MV-4-11 (cell line): ENCODE measurements around the gene CCAR1.
"Not testable (repeated sequence)": the region's sequence is repeated elsewhere in the genome, so short reads cannot be mapped to it uniquely, and the experiment has no call there.

Source experiments
- DNase-seq: peaks from one replicate; lab custom pipeline; 2025; lab: John Stamatoyannopoulos, UW

CCAR1 gene, protein sequence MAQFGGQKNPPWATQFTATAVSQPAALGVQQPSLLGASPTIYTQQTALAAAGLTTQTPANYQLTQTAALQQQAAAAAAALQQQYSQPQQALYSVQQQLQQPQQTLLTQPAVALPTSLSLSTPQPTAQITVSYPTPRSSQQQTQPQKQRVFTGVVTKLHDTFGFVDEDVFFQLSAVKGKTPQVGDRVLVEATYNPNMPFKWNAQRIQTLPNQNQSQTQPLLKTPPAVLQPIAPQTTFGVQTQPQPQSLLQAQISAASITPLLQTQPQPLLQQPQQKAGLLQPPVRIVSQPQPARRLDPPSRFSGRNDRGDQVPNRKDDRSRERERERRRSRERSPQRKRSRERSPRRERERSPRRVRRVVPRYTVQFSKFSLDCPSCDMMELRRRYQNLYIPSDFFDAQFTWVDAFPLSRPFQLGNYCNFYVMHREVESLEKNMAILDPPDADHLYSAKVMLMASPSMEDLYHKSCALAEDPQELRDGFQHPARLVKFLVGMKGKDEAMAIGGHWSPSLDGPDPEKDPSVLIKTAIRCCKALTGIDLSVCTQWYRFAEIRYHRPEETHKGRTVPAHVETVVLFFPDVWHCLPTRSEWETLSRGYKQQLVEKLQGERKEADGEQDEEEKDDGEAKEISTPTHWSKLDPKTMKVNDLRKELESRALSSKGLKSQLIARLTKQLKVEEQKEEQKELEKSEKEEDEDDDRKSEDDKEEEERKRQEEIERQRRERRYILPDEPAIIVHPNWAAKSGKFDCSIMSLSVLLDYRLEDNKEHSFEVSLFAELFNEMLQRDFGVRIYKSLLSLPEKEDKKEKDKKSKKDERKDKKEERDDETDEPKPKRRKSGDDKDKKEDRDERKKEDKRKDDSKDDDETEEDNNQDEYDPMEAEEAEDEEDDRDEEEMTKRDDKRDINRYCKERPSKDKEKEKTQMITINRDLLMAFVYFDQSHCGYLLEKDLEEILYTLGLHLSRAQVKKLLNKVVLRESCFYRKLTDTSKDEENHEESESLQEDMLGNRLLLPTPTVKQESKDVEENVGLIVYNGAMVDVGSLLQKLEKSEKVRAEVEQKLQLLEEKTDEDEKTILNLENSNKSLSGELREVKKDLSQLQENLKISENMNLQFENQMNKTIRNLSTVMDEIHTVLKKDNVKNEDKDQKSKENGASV

DNA sequence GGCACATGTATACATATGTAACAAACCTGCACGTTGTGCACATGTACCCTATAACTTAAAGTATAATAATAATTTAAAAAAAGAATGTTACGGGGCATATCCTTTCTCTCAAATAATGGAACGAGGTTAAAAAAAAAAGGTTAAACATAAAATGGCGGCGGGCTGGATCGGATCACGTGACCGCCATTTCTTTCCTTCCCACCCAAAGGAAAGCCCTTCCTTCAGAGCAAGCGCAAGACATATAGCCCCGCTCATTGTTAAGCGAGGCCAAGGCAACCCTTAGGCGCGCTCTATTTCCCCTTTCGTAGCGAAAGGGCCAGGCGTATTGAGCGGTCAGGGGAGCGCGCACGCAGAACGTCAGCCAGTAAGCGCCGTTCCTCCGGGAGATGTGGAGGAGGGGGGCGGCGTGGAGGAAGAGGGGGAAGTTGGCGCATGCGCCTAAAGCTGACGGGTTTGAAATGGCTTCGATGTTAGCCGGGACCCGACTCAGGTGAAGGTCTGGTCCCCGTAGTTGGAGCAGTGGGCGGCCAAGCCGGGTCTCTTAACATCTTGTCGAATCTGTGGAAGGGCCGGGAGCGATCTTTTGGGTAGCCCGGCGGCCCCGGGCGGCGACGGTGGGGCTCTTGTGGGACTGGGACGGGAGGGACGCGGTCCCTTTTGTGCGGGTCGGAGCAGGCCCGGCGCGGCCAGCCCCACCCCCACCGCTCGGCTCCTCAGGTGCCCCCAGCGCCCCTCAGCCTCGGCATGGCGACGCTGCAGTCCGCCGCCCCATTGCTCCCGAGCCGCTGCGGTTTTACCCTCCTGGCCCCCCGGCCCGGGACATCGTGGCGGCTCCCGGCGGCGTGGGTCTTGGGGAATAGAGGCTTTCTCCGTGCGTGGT, at the start of gene CCAR1:
TSS of gene CCAR1 (plus strand) at position 447 of the 880 bp plus-strand sequence. CDS start 1,266 bp downstream, outside the sequence.
- peak; percentile 99 for DNase-seq

DNA sequence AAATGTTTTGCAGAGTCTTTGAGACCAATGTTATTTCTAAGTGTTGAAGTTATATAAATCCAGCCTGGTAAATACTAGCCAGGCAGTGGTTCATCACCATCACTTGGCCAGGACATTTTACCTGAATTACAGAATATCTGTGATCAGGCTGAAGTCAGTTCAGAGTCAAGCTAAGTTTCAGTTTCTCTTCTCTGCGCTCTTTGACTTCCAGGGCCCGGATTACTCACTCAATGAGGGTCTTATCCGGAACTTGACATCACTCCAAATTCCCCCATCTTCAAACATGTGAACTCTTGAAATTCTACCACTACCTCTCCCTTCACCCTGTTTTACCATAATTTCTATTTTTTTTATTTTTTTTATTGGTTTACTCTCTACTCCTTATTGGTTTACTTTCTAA, 36.6 kb upstream of the CCAR1 start:
- no peak for DNase-seq

DNA sequence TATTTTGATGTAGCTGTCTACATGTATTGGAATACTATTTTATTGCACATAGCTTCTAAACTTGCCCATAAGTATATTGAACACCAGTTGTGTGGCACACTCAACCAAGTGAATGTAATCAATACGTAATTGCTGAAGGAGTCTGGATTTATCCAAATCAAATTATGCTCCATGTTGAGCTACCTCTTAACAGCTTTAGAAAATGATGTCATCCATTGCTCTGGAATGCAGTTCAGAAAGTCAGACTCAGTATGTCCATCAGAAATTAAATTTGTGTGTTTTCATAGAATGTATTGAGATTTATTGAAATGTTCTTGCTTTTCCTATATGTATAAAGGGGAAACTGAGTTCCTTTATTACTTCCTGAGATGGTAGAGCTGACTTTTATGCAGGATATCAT, 25.0 kb upstream of the CCAR1 start:
- no peak for DNase-seq

DNA sequence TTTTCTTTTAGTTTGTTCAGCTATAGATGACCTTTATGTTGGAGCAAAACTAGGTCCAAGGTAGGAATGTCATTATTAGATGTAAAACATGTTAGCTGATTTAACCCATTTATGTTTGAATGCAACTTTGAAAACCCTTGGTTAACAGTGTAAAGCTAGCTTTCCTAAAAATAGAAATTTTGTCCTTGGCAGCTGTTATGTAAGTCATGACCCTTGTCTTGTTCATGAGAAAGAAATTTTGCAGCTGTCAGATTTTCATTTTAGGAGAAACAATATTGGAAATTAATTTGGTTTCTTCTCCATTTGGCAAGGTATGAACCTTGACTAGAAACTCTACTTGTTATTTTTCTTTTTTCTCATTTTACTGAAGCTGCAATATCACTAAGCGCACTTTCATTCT, 23.9 kb upstream of the CCAR1 start:
- DNase-seq: no peak

DNA sequence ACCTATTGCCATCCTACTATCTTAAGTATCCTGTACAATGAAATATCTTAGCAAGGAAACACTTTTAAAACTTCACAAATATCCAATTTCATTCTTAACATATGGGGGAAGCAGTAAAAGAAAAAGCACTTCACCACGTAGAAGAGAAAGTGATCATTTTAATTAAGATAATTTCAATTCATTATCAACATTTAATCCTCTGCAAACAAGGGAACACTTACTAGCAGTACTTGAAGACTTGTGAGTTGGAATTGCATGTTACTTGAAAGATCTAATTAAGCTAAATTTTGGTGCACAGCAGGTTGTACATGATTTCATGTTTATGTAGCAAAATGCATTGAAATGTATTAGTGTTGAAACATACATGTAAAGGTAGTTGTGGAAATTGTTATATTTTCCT, 20.8 kb upstream of the CCAR1 start:
- DNase-seq: no peak

DNA sequence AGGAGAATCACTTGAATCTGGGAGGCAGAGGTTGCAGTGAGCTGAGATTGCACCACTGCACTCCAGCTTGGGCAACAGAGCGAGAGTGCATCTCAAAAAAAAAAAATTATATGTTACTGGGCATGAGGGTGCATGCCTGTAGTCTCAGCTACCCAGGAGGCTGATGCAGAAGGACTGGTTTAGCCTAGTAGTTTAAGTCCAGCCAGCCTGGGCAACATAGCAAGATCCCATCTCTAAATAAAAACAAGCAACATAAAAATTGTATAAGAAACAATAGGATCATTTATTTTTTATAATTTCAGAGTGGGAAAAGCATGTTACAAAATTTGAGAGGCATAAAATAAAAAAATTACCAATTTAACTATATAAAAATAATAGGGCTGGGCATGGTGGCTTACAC, 15.5 kb upstream of the CCAR1 start:
- no peak for DNase-seq

DNA sequence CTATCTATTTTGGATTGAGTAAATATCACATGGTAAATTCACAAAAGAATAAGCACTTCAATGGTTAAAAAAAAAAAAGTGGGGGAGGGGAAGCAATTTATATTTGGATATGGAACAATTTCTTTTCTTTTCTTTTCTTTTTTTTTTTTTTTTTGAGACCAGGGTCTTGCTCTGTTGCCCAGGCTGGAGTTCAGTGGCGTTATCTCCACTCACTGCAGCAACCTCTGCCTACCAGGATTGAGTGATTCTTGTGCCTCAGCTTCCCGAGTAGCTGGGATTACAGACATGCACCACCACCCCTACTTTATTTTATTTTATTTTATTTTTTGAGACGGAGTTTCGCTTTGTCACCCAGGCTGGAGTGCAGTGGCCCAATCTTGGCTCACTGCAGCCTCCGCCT, 12.1 kb upstream of the CCAR1 start:
- DNase-seq: not testable (repeated sequence)

DNA sequence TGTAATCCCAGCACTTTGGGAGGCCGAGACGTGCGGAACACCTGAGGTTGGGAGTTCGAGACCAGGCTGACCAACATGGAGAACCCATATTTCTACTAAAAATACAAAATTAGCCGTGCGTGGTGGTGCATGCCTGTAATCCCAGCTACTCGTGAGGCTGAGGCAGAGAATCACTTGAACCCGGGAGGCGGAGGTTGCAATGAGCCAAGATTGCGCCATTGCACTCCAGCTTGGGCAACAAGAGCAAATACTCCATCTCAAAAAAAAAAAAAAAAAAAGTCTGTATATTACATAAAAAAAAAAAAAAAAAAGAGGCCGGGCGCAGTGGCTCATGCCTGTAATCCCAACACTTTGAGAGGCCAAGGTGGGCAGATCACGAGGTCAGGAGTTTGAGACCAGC, 8.0 kb upstream of the CCAR1 start:
- DNase-seq: not testable (repeated sequence)

DNA sequence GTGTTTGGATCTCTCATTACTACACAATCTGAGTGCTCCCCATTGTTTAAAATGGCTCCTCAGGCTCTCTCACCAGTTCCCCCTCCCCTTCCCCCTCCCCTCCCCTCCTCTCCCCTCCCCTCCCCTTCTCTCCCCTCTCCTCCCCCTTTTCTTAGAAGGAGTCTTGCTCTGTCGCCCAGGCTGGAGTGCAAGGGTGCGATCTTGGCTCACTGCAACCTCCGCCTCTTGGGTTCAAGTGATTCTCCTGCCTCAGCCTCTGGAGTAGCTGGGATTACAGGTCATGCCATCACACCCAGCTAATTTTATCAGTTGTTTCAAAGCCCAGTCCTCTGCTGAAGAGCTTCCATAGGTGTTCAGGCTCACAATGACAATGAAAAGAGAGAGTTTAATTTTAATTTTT, 3.6 kb upstream of the CCAR1 start:
- DNase-seq: no peak

DNA sequence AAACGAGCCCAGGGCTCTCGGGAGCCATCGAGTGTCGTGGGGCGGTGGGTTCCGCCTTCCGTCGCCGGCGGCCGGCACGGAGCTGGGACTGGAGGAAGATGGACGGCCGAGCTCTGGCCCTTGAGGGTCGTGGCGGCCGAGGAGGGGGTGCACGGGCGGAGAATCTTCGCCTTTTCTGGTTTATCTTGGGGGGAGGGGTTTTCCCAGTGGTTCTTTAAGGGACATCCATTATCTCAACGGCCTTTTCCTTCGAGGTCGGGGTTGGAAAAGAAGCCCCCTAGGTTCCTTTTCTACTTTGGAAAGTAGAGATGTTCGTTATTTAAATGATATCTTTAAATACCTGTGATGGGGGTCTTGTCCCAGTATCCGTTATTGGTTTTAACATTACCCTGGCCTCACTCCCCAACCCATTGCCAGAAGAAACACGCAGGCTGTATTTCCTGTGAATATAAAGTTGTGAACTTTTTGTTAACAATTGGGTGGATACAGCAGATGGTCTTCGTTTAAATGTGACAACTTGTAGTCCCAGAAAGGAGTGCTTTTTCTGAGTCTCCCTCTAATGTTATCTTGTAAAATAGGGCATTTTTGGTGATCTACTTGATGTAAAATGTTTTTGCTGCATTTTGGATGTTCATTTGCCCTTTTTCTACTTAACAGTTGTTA, 765 bp downstream of the CCAR1 start:
- DNase-seq: peak; percentile 7

DNA sequence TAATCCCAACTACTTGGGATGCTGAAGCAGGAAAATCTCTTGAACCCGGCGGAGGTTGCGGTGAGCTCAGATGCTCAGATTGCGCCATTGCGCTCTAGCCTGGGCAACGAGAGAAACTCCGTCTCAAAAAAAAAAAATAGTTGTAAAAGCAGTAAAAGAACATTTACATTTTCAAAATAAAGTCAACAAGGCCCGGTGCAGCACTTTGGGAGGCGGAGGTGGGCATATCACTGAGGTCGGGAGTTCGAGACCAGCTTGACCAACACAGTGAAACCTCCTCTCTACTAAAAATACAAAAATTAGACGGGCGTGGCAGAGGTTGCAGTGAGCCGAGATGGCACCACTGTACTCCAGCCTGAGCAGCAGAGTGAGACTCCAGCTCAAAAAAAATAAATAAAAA, 4.0 kb downstream of the CCAR1 start:
- DNase-seq: no peak

DNA sequence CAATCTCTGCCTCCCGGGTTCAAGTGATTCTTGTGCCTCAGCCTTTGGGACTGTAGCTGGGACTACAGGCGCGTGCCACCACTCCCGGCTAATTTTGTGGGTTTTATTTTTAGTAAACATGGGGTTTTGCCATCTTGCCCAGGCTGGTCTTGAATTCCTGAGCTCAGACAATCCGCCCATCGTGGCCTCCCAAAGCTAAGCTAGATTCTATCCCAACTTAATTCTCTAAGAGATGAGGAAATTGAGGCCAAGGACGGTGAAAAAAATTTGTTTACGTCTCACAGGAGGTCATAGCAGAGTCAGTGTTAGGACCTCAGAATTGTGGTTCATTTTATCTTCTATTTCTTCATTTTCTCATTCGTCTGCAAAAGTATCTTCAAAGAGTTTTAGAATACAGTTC, 6.1 kb downstream of the CCAR1 start:
- DNase-seq: no peak

DNA sequence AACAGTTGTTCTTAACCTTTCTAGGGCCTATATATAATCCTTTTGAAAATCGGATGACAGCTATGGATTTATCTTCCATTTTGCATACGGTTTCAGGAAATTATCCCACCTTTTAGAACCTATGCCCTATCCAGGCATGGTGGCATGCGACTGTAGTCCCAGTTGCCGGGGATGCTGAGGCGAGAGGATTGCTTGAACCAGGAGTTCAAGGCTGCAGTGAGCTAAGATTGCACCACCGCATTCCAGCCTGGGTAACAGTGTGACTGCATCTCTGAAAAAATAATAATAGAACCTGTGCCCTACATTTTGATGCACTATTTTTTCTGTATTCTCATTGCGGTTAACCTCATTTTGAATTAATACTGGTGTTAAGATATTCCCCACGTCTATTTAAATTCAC, 11.6 kb downstream of the CCAR1 start:
- no peak for DNase-seq

DNA sequence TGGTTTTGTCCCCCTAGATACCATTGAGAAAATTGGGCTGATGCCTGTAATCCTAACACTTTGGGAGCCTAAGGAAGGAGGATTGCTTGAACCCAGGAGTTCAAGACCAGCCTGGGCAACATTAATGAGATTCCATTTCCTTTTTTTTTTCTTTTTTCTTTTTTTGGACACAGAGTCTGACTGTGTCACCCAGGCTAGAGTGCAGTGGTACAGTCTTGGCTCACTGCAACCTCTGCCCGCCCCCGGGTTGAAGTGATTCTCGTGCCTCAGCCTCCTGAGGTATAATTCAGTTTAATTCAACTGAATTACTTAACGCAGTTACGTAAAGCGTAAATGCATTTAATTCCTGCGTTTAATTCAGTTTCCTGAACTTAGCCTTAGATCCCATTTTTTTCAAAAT, 13.3 kb downstream of the CCAR1 start:
- no peak for DNase-seq

DNA sequence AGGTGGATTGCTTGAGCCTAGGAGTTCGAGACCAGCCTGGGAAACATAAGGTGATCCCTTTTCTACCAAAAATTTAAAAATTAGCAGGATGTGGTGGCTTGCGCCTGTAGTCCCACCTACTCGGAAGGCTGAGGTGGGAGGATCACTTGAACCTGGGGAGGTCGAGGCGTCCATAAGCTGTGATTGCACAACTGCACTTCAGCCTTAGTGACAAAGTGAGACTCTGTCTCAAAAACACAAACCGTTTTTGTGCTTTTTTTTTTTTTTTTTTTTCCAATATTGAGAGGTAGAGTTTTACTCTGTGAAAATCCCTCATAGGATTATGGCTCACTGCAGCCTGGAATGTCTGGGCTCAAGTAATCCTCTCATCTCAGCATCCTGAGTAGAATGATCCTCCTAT, 14.1 kb downstream of the CCAR1 start:
- no peak for DNase-seq

DNA sequence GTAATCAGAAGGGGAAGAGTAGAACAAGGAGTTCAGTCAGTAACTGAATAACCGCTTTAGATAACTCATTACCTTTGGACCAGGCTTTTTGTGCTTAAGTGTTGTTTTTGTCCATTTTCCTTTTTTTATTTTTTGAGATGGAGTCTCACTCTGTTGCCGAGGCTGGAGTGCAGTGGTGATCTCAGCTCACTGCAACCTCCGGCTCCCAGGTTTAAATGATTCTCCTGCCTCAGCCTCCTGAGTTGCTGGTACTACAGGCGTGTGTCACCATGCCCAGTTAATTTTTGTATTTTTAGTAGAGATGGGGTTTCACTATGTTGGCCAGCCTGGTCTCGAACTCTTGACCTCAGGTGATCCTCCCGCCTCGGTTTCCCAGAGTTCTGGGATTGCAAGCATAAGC, 14.7 kb downstream of the CCAR1 start:
- DNase-seq: not testable (repeated sequence)

DNA sequence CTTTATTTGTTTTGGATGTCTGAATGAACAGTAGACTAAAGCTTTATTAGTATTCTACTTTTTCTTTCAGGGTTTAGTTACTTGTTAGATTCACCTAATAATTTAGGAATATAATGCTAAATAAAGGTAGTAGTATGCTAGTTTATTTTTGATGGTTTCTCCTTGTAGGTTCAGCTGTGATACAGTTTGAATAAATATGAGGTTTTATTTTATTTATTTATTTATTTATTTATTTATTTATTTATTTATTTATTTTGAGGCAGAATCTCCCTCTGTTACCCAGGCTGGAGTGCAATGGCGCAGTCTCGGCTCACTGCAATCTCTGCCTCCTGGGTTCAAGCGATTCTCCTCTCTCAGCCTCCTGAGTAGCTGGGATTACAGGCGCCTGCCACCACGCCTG, 19.6 kb downstream of the CCAR1 start:
- DNase-seq: not testable (repeated sequence)

DNA sequence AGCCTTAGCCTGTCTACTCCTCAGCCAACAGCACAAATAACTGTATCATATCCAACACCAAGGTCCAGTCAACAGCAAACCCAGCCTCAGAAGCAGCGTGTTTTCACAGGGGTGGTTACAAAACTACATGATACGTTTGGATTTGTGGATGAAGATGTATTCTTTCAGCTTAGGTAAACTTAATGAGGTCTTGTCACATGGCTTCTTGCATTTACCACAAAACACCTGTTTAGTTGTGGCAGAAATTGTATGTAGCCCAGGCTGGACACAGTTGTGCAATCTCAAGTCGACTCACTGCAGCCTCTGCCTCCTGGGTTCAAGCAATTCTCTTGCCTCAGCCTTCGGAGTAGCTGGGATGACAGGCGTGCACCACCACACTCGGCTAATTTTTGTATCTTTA, 21.4 kb downstream of the CCAR1 start:
- no peak for DNase-seq

DNA sequence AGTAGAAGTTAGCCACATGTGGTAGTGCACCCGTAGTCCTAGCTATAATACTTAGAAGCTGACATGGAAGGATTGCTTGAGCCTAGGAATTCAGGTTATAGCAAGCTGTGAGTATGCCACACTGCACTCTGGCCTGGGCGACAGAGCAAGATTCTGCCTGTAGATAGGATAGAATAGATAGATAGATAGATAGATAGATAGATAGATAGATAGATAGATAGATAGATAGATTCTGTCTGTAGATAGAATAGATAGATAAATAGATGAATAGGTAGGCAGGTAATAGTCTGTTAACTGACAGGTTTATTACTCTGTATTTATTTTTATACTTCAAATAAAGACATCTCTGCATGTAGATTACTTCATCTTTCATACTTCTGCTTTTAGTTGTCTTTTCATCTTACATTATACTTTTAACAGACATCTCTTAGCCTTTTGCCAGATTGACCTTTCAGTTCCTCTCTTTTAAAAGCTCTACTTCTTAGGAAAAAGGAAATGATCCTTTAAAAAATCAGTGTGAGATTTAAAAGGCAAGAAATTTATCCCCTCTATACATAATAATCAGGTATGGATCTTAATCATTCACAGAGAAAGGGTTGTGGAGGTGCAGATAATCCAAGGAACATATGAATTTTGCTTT, 31.8 kb downstream of the CCAR1 start:
- peak; percentile 91 for DNase-seq

DNA sequence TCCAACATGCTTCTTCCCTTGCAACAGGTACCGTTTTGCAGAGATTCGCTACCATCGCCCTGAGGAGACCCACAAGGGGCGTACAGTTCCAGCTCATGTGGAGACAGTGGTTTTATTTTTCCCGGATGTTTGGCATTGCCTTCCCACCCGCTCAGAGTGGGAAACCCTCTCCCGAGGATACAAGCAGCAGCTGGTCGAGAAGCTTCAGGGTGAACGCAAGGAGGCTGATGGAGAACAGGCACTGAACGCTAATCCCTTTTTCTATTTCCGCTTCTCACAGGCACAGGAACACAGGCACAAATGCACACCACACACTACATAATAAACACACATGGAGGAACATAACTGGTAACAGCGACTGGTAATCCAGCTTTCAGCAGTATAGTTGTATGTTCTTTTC, 35.2 kb downstream of the CCAR1 start:
- DNase-seq: no peak

DNA sequence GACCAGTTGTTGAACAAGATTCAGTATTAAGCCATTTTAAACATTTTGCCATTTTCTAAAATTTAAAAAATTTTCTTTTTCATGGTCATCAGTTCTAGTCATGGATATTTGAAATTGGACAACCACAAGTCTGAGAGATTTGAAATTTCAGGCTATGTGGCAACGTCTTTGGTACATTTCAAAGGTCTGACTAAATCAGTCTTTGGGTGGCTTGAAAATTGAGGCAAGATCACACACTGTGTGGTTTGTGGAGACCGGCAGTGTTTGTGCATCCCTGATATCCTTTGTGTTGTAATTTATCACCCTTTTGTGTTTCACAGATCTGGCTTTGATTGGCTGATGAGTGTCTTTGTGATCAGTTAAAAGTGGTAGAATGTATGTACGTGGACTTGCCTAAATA, 35.7 kb downstream of the CCAR1 start:
- peak; percentile 6 for DNase-seq
